Neuronal stem cell (in vitro differentiated cells): ENCODE data around the gene STARD8.

Experiments used
- DNase-seq: peaks from one replicate; pipeline ENCODE4 v3.0.0-alpha.2; 2013; ENCODE audit warnings: low spot score
- H2AFZ ChIP-seq: one replicate; pipeline ENCODE4 v1.6.1; 2013; ENCODE audit warnings: mild to moderate bottlenecking, low read length, inconsistent platforms
- H2AK5ac ChIP-seq: 2 replicates; pipeline ENCODE4 v1.6.1; 2013; ENCODE audit warnings: low read depth, mild to moderate bottlenecking, inconsistent platforms, low read length, moderate library complexity, mixed read lengths
- H2BK120ac ChIP-seq: 2 replicates; pipeline ENCODE4 v1.6.1; 2013; ENCODE audit warnings: low read depth, mild to moderate bottlenecking, inconsistent platforms, low read length, moderate library complexity, mixed read lengths
- H2BK12ac ChIP-seq: one replicate; pipeline ENCODE4 v1.6.1; 2013; ENCODE audit warnings: low read length, inconsistent platforms
- H2BK15ac ChIP-seq: 2 replicates; pipeline ENCODE4 v1.6.1; 2013; ENCODE audit warnings: mild to moderate bottlenecking, low read length, inconsistent platforms, mixed read lengths
- H2BK5ac ChIP-seq: one replicate; pipeline ENCODE4 v1.6.1; 2013; ENCODE audit warnings: inconsistent platforms, mild to moderate bottlenecking, low read length, moderate library complexity
- H3K14ac ChIP-seq: one replicate; pipeline ENCODE4 v1.6.1; 2013; ENCODE audit warnings: low read length, inconsistent platforms
- H3K18ac ChIP-seq: 2 replicates; pipeline ENCODE4 v1.6.1; 2013; ENCODE audit warnings: low read length, inconsistent platforms
- H3K23ac ChIP-seq: 2 replicates; pipeline ENCODE4 v1.6.1; 2013; ENCODE audit warnings: low read depth, mild to moderate bottlenecking, mixed read lengths, low read length, inconsistent platforms; ENCODE audit not compliant: poor library complexity
- H3K27ac ChIP-seq: replicated peaks from 3 replicates; pipeline ENCODE4 v1.5.1; 2013; ENCODE audit warnings: low read length, inconsistent platforms
- H3K27me3 ChIP-seq, 3 experiments: 2 replicates each; pipeline ENCODE4 v1.6.1; 2013; ENCODE audit warnings: low read length in 3 of 3, mild to moderate bottlenecking in 2 of 3, inconsistent platforms in 1 of 3, low read depth in 1 of 3, mixed read lengths in 1 of 3, moderate library complexity in 1 of 3; ENCODE audit not compliant: control insufficient read depth in 3 of 3, insufficient read depth in 3 of 3
- H3K36me3 ChIP-seq, 2 donors: replicated peaks in 1 of 2; 2 replicates each; pipeline ENCODE4 v1.6.1; 2013; ENCODE audit warnings: low read length in 2 of 2; ENCODE audit not compliant: control insufficient read depth in 2 of 2, insufficient read depth in 2 of 2
- H3K4ac ChIP-seq: 2 replicates; pipeline ENCODE4 v1.6.1; 2013; ENCODE audit warnings: inconsistent platforms, mild to moderate bottlenecking, low read length, moderate library complexity
- H3K4me1 ChIP-seq, 2 donors: 1 replicate in 1 of 2; 2 replicates in 1 of 2; pipeline ENCODE4 v1.6.1; 2013; ENCODE audit warnings: low read length in 2 of 2, low read depth in 1 of 2; ENCODE audit not compliant: control insufficient read depth in 2 of 2, insufficient read depth in 1 of 2
- H3K4me2 ChIP-seq: one replicate; pipeline ENCODE4 v1.6.1; 2013; ENCODE audit warnings: mild to moderate bottlenecking, low read length, inconsistent platforms; ENCODE audit not compliant: insufficient read depth, poor library complexity, severe bottlenecking
- H3K4me3 ChIP-seq, 2 donors: 2 replicates each; pipeline ENCODE4 v1.5.1; 2013; ENCODE audit warnings: low read length in 2 of 2, mild to moderate bottlenecking in 2 of 2, inconsistent platforms in 1 of 2, moderate library complexity in 1 of 2
- H3K79me1 ChIP-seq: one replicate; pipeline ENCODE4 v1.6.1; 2013; ENCODE audit warnings: low read depth, mild to moderate bottlenecking, inconsistent platforms, low read length, moderate library complexity
- H3K9ac ChIP-seq: one replicate; pipeline ENCODE4 v1.6.1; 2013; ENCODE audit warnings: mild to moderate bottlenecking, low read depth, low read length, inconsistent platforms; ENCODE audit not compliant: poor library complexity
- H3K9me3 ChIP-seq, 2 donors: replicated peaks in 1 of 2; 2 replicates each; pipeline versions ENCODE3 to v1.6.1; 2013; ENCODE audit warnings: low read length in 2 of 2, mild to moderate bottlenecking in 2 of 2, inconsistent platforms in 1 of 2, low read depth in 1 of 2, mixed read lengths in 1 of 2, moderate library complexity in 1 of 2; ENCODE audit not compliant: control insufficient read depth in 2 of 2, insufficient read depth in 1 of 2
- H4K8ac ChIP-seq: one replicate; pipeline ENCODE4 v1.6.1; 2013; ENCODE audit warnings: low read depth, mild to moderate bottlenecking, inconsistent platforms, low read length, moderate library complexity
- H4K91ac ChIP-seq: one replicate; pipeline ENCODE4 v1.6.1; 2013; ENCODE audit warnings: low read length, low read depth, mild to moderate bottlenecking, inconsistent platforms; ENCODE audit not compliant: poor library complexity
- WGBS, 2 donors: extraction: QIAGEN DNeasy Blood & Tissue Kit; methylation state at CpG; one replicate each; pipeline ENCODE4 v1.1.7; 2013; ENCODE audit warnings: missing lambda C conversion rate in 2 of 2, mixed read lengths in 1 of 2; ENCODE audit not compliant: insufficient read length in 2 of 2, insufficient replicate concordance in 1 of 2; ENCODE audit errors: extremely low coverage in 2 of 2; 5-methylcytosine and 5-hydroxymethylcytosine counted together

Gene STARD8

GRCh38 chrX:68757731-68758130 lies 110.3 kb downstream of the STARD8 start:
- no CpG with 5 or more reads among the region's 2 CpGs for WGBS, 2 donors
- Histone ChIP-seq H3K9me3 (no peaks in the 10 kb centered on the region), H3K23ac (no peak overlapping the region), H3K14ac (no peak overlapping the region), H3K18ac (no peak overlapping the region), H3K4me1 (no peaks in the 10 kb centered on the region), H3K27ac (no peak overlapping the region), H3K4me2 (no peak overlapping the region), H3K36me3 (no peaks in the 10 kb centered on the region), H2AK5ac (no peak overlapping the region), H3K4me3 (no peak overlapping the region), H3K79me1 (no peaks in the 10 kb centered on the region), H2BK15ac (no peak overlapping the region), H2BK120ac (no peak overlapping the region), H3K9ac (no peak overlapping the region), H2AFZ (no peak overlapping the region), H2BK5ac (no peak overlapping the region), H3K4ac (no peak overlapping the region), H4K8ac (no peak overlapping the region), H2BK12ac (no peak overlapping the region), H4K91ac (no peak overlapping the region), H3K27me3 (peaks cover 0 to 8% (median 0%) of the 10 kb centered on the region in 3 experiments)
- DNase-seq = no peak

DNA sequence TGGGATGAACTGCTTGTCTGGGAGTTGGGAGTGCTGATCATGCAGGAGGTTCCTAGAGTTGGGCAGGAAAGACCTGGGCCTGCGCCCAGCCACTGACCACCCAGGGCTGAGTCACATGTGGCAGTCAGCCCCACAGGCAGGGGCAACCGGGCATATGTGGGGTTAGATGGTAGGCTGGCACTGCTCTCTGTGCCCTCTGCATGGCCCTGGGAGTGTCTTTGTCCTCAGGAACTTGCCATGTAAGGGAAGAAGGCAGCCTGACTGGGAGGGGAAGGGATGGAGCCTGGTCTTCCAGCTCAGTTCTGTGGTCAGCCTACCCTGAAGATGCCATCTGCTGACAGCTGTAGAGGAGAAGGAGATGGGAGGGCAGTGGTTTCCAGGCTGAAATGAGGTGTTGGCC lies 111.2 kb downstream of the STARD8 start:
- Histone ChIP-seq H3K14ac (peak overlapping the region; percentile 56), H2AK5ac (no peak overlapping the region), H4K8ac (no peak overlapping the region), H2BK5ac (no peak overlapping the region), H3K4ac (no peak overlapping the region), H4K91ac (no peak overlapping the region), H3K27me3 (peaks cover 0 to 3% (median 0%) of the 10 kb centered on the region in 3 experiments), H3K4me1 (no peaks in the 10 kb centered on the region), H3K23ac (no peak overlapping the region), H3K4me3 (no peak overlapping the region), H2BK120ac (no peak overlapping the region), H3K9ac (no peak overlapping the region), H2AFZ (no peak overlapping the region), H2BK15ac (no peak overlapping the region), H3K36me3 (no peaks in the 10 kb centered on the region), H2BK12ac (no peak overlapping the region), H3K27ac (no peak overlapping the region), H3K4me2 (no peak overlapping the region), H3K9me3 (no peaks in the 10 kb centered on the region), H3K18ac (no peak overlapping the region), H3K79me1 (no peaks in the 10 kb centered on the region)
- WGBS, 2 donors = no CpG with 5 or more reads among the region's 2 CpGs
- DNase-seq = no peak

DNA sequence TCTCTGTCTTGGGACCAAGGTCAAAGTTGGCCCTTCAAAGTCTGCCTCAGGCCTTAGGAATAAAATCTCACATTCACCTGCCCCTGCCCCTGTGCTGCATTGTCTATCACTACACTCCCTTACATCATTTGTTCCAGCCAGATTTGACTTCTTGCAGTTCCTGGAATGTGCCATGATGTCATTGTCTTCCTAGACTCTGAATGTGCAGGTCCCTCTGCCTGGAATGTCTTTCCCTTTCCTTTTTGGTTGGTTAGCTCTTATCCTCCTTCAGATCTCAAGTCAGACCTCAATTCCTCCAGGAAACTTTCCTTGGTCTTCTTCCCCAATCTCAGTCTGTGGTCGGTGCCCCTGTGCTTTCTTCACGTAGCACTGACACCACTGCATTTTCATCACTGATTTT lies 113.6 kb downstream of the STARD8 start:
- H3K18ac ChIP-seq = no peak overlapping the region

GRCh38 chrX:68762766-68763165 lies 115.3 kb downstream of the STARD8 start:
- Histone ChIP-seq H3K27me3 (peaks cover 0 to 5% (median 0%) of the 10 kb centered on the region in 3 experiments), H4K91ac (no peak overlapping the region), H3K4ac (no peak overlapping the region), H3K36me3 (no peaks in the 10 kb centered on the region), H3K4me3 (no peak overlapping the region), H2BK5ac (no peak overlapping the region), H2BK120ac (no peak overlapping the region), H4K8ac (no peak overlapping the region), H2BK15ac (no peak overlapping the region), H3K14ac (no peak overlapping the region), H3K23ac (no peak overlapping the region), H3K79me1 (no peaks in the 10 kb centered on the region), H2AK5ac (no peak overlapping the region), H3K18ac (no peak overlapping the region), H3K9me3 (no peaks in the 10 kb centered on the region), H3K9ac (no peak overlapping the region), H3K4me1 (no peaks in the 10 kb centered on the region), H2AFZ (no peak overlapping the region), H3K27ac (no peak overlapping the region), H2BK12ac (no peak overlapping the region), H3K4me2 (no peak overlapping the region)
- no peak for DNase-seq

More for the DNA sequence above, 113.6 kb downstream of the STARD8 start:
- Histone ChIP-seq H3K9ac (no peak overlapping the region), H2AK5ac (no peak overlapping the region), H2AFZ (no peak overlapping the region), H4K8ac (no peak overlapping the region), H3K14ac (no peak overlapping the region), H2BK15ac (no peak overlapping the region), H2BK120ac (no peak overlapping the region), H3K4me1 (no peaks in the 10 kb centered on the region), H2BK5ac (no peak overlapping the region), H4K91ac (no peak overlapping the region), H3K36me3 (no peaks in the 10 kb centered on the region), H2BK12ac (no peak overlapping the region), H3K27me3 (no peaks in the 10 kb centered on the region), H3K4me3 (no peak overlapping the region), H3K4me2 (no peak overlapping the region), H3K9me3 (no peaks in the 10 kb centered on the region), H3K4ac (no peak overlapping the region), H3K27ac (no peak overlapping the region), H3K79me1 (no peaks in the 10 kb centered on the region), H3K23ac (no peak overlapping the region)
- DNase-seq = no peak
- no CpG with 5 or more reads among the region's 2 CpGs for WGBS, 2 donors
